Stimulated activated CD4-positive, alpha-beta T cell treated with anti-CD3 and anti-CD28 coated beads, Interleukin-15, amount 100 ng/mL, for 48 hours (primary cell): Measurements from ENCODE around the gene DHX34.
"Not testable (repeated sequence)": the region's sequence is repeated elsewhere in the genome, so short reads cannot be mapped to it uniquely, and the experiment has no call there.

Experiments
- DNase-seq, 2 donors: peaks; one replicate each; pipeline ENCODE4 v3.0.0-alpha.2; 2020; ENCODE audit warnings: low read depth in 2 of 2

DHX34 gene

DNA sequence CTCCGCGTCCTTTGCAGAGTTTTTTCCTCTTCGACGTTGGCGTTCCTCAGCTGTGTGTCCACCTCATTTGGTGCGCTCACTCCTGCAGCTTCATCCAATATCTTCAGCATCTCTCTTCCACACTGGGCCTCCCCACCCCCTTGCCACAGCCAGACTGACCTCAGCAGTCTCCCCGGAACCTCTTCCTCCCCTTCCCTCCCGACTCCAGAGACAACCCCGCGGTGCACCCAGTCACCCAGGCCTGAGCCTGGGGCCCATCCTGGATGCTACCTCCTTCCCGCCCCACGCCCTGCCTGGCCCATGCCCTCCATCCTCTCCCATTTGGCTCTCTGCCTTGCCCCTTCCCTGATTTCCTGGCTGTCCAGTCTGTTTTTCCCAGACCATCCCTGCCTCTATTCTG lies 25.2 kb upstream of the DHX34 start:
- DNase-seq = no peak

- no peak for DNase-seq
These were observed 24.6 kb upstream of the DHX34 start for GRCh38 chr19:47324502-47324901.

DNA sequence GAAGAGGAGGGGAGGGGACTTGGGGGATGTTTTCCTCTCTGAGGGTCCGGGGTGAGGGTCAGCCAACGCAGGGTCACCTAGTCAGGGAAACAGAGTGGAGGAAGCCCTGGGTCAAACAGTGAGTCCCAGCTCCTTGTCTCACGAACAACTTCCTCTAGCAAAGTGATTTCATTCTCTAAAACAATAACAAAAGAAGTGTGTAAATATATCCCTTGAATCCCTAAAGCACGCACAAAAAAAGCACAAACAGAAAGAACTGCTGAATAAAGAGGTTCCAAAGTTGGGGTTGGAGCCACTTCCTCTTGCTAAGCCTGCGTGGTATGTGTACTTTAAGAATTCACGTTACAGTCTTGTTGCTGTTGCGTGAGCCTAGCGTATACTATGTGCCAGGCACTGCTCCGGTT lies 18.6 kb upstream of the DHX34 start:
- no peak for DNase-seq

DNA sequence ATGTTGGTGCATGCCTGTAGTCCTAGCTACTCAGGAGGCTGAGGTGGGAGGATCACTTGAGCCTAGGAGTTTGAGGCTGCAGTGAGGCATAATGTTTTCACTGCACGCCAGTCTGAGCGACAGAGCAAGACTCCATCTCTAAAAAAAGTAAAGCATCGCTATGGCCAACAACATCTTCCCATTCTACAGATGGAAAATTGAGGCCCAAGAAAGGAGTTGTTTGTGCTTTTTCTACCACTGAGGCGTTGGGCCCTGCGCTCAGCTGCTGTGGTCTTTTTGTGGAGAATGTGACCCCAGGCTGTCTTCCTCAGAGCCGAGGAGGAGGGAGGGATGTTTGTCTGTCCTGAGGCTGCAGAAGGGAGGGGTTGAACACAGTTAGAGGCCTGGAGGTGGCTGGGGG lies 17.6 kb upstream of the DHX34 start:
- DNase-seq = no peak

DNA sequence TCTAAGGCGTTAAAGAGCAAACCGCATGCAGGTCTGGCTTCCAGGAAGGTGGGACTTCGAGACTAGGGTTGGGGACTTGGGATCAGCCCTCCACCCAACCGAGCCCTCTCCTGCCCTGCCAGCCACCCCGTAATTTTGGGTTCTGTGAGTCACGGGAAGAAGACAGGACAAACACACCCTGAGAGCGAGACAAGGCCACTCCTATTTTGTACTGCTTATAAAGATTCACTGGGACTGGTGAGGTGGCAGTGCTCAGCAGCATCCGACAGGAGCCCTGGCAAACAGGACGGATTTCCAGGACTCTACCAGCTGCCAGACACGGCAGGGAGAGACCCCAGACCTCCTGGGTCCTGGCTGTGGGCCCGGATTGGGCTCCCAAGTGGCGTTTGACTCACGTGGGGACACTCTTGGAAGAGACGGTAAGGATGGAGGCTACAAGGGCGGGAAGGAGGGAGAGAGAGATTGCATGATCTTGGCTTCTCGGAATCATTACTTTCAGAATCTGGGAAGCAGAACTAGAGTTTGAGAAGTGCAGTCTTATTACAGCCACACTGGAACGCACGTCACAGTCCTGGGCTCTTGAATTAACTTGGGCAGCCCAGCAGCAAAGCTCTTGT lies 17.1 kb upstream of the DHX34 start, which contains the start of gene C5AR2:
Gene C5AR2, plus strand, starts transcription at position 245 of the 617 bp plus-strand sequence. CDS start 8,625 bp downstream, outside the sequence.
- DNase-seq = no peak

GRCh38 chr19:47336765-47337718 lies 12.1 kb upstream of the DHX34 start:
- not testable (repeated sequence) for DNase-seq

DNA sequence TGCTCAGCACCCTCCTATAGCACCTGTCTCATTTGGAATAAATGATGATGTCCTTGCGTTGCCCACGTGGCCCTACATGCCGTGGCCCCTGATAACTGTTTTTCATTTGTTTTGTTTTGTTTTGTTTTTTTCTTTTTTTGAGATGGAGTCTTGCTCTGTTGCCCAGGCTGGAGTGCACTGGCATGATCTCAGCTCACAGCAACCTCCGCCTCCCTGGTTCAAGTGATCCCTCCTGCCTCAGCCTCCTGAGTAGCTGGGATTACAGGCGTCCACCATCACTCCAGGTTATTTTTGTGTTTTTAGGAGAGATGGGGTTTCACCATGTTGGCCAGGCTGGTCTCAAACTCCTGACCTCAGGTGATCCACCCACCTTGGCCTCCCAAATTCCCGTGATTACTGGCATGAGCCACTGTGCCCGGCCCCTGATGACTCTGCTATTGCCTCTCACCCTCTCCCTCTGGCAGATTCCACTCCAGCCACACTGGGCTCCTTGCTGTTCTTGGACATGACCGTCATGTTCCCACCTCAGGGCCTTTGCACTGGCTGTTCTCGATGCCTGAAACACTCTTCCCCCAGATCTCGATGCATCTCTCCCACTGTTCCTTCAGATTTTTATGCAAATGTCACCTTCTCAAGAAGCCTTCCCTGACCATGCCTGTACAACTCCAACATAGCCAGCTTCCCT lies 9.8 kb upstream of the DHX34 start:
- no peak for DNase-seq

DNA sequence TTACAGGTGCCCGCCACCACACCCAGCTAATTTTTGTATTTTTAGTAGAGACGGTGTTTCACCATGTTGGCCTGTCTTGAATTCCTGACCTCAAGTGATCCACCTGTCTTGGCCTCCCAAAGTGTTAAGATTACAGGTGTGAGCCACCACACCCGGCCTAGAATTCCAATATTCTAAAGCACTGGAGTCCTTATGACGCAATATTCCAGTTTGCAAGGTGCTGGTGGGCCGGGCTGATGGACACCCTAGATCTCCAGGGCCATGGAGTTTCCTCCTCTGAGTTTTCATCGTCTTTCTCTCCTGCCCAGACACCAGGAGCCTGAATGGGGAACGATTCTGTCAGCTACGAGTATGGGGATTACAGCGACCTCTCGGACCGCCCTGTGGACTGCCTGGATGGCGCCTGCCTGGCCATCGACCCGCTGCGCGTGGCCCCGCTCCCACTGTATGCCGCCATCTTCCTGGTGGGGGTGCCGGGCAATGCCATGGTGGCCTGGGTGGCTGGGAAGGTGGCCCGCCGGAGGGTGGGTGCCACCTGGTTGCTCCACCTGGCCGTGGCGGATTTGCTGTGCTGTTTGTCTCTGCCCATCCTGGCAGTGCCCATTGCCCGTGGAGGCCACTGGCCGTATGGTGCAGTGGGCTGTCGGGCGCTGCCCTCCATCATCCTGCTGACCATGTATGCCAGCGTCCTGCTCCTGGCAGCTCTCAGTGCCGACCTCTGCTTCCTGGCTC lies 8.5 kb upstream of the DHX34 start:
- DNase-seq = no peak

- no peak for DNase-seq
These were observed 7.4 kb upstream of the DHX34 start for GRCh38 chr19:47341734-47342133.

- no peak for DNase-seq
These were observed 5.8 kb upstream of the DHX34 start for GRCh38 chr19:47343194-47343802.

DNA sequence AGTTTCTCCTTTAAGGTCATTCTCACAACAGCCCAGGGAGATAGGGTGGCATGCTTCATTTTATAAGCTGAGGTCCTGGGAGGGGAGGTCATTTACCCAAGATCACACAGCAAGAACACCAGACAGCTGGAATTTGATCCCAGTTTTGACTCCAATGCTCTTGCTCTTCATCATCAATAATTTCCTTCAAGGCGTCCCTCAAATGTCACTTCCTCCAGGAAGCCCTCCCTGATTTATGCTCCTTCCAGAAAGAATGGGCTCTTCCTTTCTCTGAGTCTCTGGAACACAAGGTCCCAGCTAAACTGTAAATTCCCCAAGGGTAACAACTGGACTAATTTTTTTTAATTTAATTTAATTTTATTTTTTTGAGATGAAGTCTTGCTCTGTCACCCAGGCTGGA lies 4.7 kb upstream of the DHX34 start:
- no peak for DNase-seq

DNA sequence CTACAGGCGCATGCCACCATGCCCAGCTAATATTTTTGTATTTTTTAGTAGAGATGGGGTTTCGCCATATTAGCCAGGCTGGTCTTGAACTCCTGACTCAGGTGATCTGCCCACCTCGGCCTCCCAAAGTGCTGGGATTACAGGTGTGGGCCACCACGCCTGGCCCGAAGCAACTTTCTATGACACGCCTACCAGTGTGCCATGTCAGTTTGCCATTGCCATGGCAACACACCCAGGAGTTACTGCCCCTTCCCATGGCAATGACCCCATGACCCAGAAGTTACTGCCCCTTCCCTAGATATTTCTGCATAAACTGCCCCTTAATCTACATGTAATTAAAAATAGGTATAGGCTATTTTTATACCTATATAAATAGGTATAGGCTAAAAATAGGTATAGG lies 3.1 kb upstream of the DHX34 start:
- not testable (repeated sequence) for DNase-seq

GRCh38 chr19:47350630-47351029 lies 1.5 kb downstream of the DHX34 start:
- no peak for DNase-seq

GRCh38 chr19:47351548-47351947 lies 2.4 kb downstream of the DHX34 start:
- DNase-seq = no peak

DNA sequence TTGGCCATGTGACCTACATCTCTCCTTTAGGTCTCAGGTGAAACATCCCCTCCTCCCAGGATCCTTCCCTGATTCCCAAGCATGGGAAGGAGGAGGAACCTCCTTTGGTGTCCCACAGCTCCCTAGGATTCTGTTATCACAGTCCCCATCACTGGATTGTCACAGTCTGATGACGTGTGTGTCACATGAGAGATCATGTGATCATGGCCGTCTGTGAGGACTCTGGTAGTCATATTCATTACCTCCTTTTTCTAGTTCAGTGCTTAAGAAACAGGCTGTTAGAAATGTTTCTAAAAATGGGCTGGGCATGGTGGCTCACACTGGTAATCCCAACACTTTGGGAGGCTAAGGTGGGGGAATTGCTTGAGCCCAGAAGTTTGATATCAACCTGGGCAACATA lies 3.0 kb downstream of the DHX34 start:
- DNase-seq = no peak

GRCh38 chr19:47353307-47353712 lies 4.2 kb downstream of the DHX34 start:
- DNase-seq = no peak

GRCh38 chr19:47356900-47357299 lies 7.8 kb downstream of the DHX34 start:
- DNase-seq = no peak

GRCh38 chr19:47357788-47358680 lies 8.9 kb downstream of the DHX34 start:
- no peak for DNase-seq

GRCh38 chr19:47358936-47359335 lies 9.8 kb downstream of the DHX34 start:
- DNase-seq = no peak

DNA sequence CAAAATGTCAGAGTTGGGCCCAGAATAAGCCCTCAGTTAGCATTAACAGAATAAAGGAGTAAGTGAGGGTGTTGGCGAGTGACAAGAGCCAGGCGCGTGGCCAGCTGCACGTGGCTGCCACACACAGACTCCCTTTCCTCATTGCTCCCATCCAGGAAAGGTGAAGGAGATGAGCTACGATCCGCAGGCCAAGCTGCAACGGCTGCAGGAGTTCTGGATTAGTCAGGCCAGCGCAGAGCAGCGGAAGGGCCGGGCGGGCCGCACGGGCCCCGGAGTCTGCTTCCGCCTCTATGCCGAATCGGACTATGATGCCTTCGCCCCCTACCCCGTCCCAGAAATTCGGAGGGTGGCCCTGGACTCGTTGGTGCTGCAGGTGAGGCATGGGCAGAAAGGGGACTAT lies 13.2 kb downstream of the DHX34 start:
- no peak for DNase-seq
